Psoas muscle (tissue), 8 donors: ENCODE results near the gene FUT1. TPM values are rescaled to one million over a fixed set of nuclear protein-coding genes. Genes with fewer than 3 reads are reported as not detected.

ENCODE experiments used
- ATAC-seq, 4 donors: fragments of 200-7000 bp; cut with Tn5 transposase; one replicate each; pipeline ENCODE4 v1.9.1; 2020; ENCODE audit warnings: moderate library complexity in 3 of 4, mild to moderate bottlenecking in 2 of 4
- DNase-seq, 2 donors: peaks; one replicate each; pipeline ENCODE4 v3.0.0-alpha.2; 2020
- H3K27ac ChIP-seq: fragments of 200-600 bp; one replicate; pipeline ENCODE4 v1.8.0; 2022
- H3K27me3 ChIP-seq, 3 donors: fragments of 200-600 bp in 1 of 3; one replicate each; pipeline versions ENCODE4 v1.6.1 to v1.8.0; 2013 to 2022; ENCODE audit warnings: low read length in 2 of 3, mild to moderate bottlenecking in 2 of 3, moderate library complexity in 1 of 3; ENCODE audit not compliant: insufficient read depth in 3 of 3
- H3K36me3 ChIP-seq, 2 donors: fragments of 200-600 bp in 1 of 2; one replicate each; pipeline versions ENCODE4 v1.6.1 to v1.8.0; 2013 to 2022; ENCODE audit warnings: low read depth in 1 of 2, mild to moderate bottlenecking in 1 of 2, moderate library complexity in 1 of 2; ENCODE audit not compliant: insufficient read depth in 1 of 2
- H3K4me1 ChIP-seq: fragments of 200-600 bp; one replicate; pipeline ENCODE4 v1.8.0; 2022
- H3K4me3 ChIP-seq: fragments of 200-600 bp; one replicate; pipeline ENCODE4 v1.8.0; 2022; ENCODE audit warnings: mild to moderate bottlenecking
- H3K9me3 ChIP-seq: fragments of 200-600 bp; one replicate; pipeline ENCODE4 v1.8.0; 2022
- CTCF ChIP-seq: fragments of 200-600 bp; IDR thresholded peaks from one replicate; pipeline ENCODE4 v1.8.0; 2022; ENCODE audit warnings: antibody characterized with exemption
- WGBS, 3 donors: extraction: QIAGEN DNeasy Blood & Tissue Kit; methylation state at CpG; one replicate each; pipeline versions ENCODE4 v1.1.6 to v1.1.7; 2013; 5-methylcytosine and 5-hydroxymethylcytosine counted together
- intact Hi-C, 2 donors: fragments of 100-400 bp; cut with DNase I; formaldehyde crosslinking; loops; one replicate each; pipeline versions ENCODE4 v1.11.0 to v1.14.2; 2022
- polyA plus RNA-seq, 3 donors: library from polyadenylated mRNA; stranded (reverse); fragments of 200-250 nt; gene quantifications; one replicate each; pipeline ENCODE4 v1.2.3, GENCODE V29; 2013
- total RNA-seq, 4 donors: library from RNA; stranded (reverse); fragmentation: NEBNext Ultra II Directional in 2 of 4; extraction: Animal tissue kit (Norgen Biotek cat#: 25700) in 2 of 4; gene quantifications; one replicate each; pipeline versions ENCODE4 v1.2.1 to v1.2.4, GENCODE V29; 2021 to 2023
- donor health status: healthy with polysubstance abuse.
- donor health status: DM: no; HTN: no; CAD: no; lungs with moderate emphysema.
- donor health status: Bipolar disorder and iron deficiency.
- donor health status: healthy.
- donor health status: DM: yes; HTN: yes; CAD: no.
- donor health status: DM: no; HTN: no; CAD: no.
- donor health status: DM: no; HTN: no; CAD: no.
- donor health status: DM: yes; HTN: yes; CAD: no.

Gene FUT1
- total and polyA plus RNA-seq, 7 donors = 1.1 to 2.3 (median 1.6) TPM

GRCh38 chr19:48731452-48731851, 21.0 kb downstream of the FUT1 start:
- ATAC-seq = no peak
- Histone ChIP-seq H3K27me3 (no peaks in the 10 kb centered on the region), H3K4me3 (no peak overlapping the region), H3K4me1 (no peaks in the 10 kb centered on the region), H3K27ac (no peak overlapping the region), H3K36me3 (peaks cover 0 to 6% of the 10 kb centered on the region in 2 donors), H3K9me3 (no peaks in the 10 kb centered on the region)
- no peak for DNase-seq
- WGBS, 3 donors = 89 to 91% (median 90%) methylated on average over 4 of the region's 4 CpGs
- no peak for TF ChIP-seq CTCF
- intact Hi-C loops = no loop called here

GRCh38 chr19:48728911-48729664, 23.4 kb downstream of the FUT1 start:
- Histone ChIP-seq H3K27me3 (no peaks in the 10 kb centered on the region), H3K9me3 (no peaks in the 10 kb centered on the region), H3K4me1 (peaks cover 5% of the 10 kb centered on the region), H3K27ac (no peak overlapping the region), H3K4me3 (no peak overlapping the region), H3K36me3 (no peaks in the 10 kb centered on the region)
- WGBS, 3 donors = 72 to 82% (median 76%) methylated on average over 72 to 77 of the region's 77 CpGs
- ATAC-seq (no peak), DNase-seq (no peak)
- no peak for TF ChIP-seq CTCF
- intact Hi-C loops = no loop called here

GRCh38 chr19:48726556-48726955, 25.9 kb downstream of the FUT1 start:
- intact Hi-C loops = no loop called here
- ATAC-seq (no peak), DNase-seq (no peak)
- no peaks in the 10 kb centered on the region for H3K36me3 ChIP-seq
- WGBS, 3 donors = 60 to 87% (median 80%) methylated on average over 2 of the region's 2 CpGs
- no peaks in the 10 kb centered on the region for H3K9me3 ChIP-seq
- TF ChIP-seq CTCF = no peak
- H3K4me1 ChIP-seq = peaks cover 5% of the 10 kb centered on the region
- H3K27ac ChIP-seq = peak overlapping the region; percentile 70
- H3K27me3 ChIP-seq = no peaks in the 10 kb centered on the region
- H3K4me3 ChIP-seq = no peak overlapping the region

GRCh38 chr19:48724796-48725753, 27.4 kb downstream of the FUT1 start:
- Histone ChIP-seq H3K4me1 (peaks cover 5% of the 10 kb centered on the region), H3K9me3 (no peaks in the 10 kb centered on the region), H3K4me3 (no peak overlapping the region), H3K27me3 (no peaks in the 10 kb centered on the region), H3K36me3 (no peaks in the 10 kb centered on the region), H3K27ac (peak overlapping the region; percentile 70)
- DNase-seq (peak in 1 of 2 donors; percentile 65), ATAC-seq (peak in 2 of 4 donors; percentile 27 to 28)
- WGBS, 3 donors = 40 to 46% (median 41%) methylated on average over 11 of the region's 11 CpGs
- TF ChIP-seq CTCF = no peak
- intact Hi-C loops = no loop called here
